C4-2B (cell line): ENCODE data around the gene SPSB1.

Experiments
- H3K27ac ChIP-seq: fragments of 450-650 bp; 2 replicates; pipeline ENCODE4 v1.5.1; 2017
- CTCF ChIP-seq: fragments of 450-650 bp; conservative IDR thresholded peaks from 2 replicates; pipeline ENCODE4 v1.5.1; 2017; ENCODE audit warnings: mild to moderate bottlenecking
- ZFX ChIP-seq: fragments of 450-650 bp; IDR thresholded peaks from 2 replicates; pipeline ENCODE4 v1.6.1; 2017

The SPSB1 gene

DNA sequence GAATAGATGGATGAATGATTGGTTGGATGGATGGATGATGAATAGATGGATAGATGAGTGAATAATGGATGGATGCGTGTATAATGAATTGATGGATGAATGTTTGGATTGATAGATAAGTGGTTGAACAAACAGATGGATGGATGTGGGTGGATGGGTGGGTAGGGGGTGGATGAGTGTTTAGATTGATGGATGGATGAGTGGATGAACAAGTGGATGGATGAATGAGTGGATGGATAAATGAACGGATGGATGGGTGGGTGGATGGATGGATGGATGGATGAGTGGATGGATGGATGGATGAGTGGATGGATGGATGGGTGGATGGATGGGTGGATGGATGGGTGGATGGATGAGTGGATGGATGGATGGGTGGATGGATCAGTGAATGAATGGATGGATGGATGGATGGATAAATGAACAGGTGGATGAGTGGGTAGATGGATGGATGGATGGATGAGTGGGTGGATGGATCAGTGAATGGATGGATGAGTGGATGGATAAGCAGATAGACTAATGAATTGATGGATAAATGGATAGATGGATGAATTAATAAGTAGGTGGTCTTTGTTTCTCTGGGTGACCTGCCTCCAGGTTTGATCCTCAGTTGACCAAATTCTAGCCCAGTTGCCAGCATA lies 64.3 kb downstream of the SPSB1 start:
- TF ChIP-seq CTCF (no peak), ZFX (no peak)
- H3K27ac ChIP-seq, result no peak overlapping the region

GRCh38 chr1:9357958-9358357 lies 65.3 kb downstream of the SPSB1 start:
- H3K27ac ChIP-seq, result no peak overlapping the region
- TF ChIP-seq CTCF (no peak), ZFX (no peak)

GRCh38 chr1:9360371-9361064 lies 67.8 kb downstream of the SPSB1 start:
- no peak overlapping the region for H3K27ac ChIP-seq
- no peak for TF ChIP-seq ZFX
- no peak for TF ChIP-seq CTCF

- no peak overlapping the region for H3K27ac ChIP-seq
- no peak for TF ChIP-seq CTCF
These were observed 69.1 kb downstream of the SPSB1 start for GRCh38 chr1:9361630-9362260.

GRCh38 chr1:9362488-9362887 lies 69.8 kb downstream of the SPSB1 start:
- H3K27ac ChIP-seq, result no peak overlapping the region
- TF ChIP-seq ZFX, result no peak
- no peak for TF ChIP-seq CTCF

DNA sequence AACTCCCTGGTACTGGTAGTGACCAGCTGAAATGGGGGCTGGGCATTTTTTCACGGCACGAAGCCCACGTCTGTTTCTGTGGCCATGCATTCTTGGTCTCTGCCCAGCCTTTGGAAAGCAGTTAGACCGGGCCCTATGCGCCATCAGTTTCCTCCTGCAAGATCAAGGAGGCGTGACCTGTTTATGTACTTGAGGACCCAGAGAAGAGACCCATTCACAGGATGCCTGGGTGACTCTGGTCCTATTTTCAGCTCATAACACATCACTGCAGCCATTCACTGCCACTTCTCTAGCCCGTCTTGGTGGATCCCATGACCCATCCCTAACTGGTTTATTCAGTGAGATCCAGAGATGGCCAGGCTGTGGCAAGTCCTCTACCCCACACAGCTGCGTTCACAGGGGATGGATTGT lies 70.4 kb downstream of the SPSB1 start:
- TF ChIP-seq ZFX (no peak), CTCF (no peak)
- no peak overlapping the region for H3K27ac ChIP-seq

GRCh38 chr1:9366298-9366697 lies 73.6 kb downstream of the SPSB1 start:
- TF ChIP-seq ZFX (no peak), CTCF (no peak)

More at GRCh38 chr1:9366298-9366697, 73.6 kb downstream of the SPSB1 start:
- no peak overlapping the region for H3K27ac ChIP-seq
